ENCODE measurements around the gene ZCCHC7. TPM values are rescaled to one million over a fixed set of nuclear protein-coding genes. Genes with fewer than 3 reads are reported as not detected.

The ZCCHC7 gene
- total and polyA plus RNA-seq, 10 of the 15 experiments (the other 5 are each of a cell fraction or from before 2014, with no cell fraction given) = 42.9 to 178 (median 53.3) TPM

DNA sequence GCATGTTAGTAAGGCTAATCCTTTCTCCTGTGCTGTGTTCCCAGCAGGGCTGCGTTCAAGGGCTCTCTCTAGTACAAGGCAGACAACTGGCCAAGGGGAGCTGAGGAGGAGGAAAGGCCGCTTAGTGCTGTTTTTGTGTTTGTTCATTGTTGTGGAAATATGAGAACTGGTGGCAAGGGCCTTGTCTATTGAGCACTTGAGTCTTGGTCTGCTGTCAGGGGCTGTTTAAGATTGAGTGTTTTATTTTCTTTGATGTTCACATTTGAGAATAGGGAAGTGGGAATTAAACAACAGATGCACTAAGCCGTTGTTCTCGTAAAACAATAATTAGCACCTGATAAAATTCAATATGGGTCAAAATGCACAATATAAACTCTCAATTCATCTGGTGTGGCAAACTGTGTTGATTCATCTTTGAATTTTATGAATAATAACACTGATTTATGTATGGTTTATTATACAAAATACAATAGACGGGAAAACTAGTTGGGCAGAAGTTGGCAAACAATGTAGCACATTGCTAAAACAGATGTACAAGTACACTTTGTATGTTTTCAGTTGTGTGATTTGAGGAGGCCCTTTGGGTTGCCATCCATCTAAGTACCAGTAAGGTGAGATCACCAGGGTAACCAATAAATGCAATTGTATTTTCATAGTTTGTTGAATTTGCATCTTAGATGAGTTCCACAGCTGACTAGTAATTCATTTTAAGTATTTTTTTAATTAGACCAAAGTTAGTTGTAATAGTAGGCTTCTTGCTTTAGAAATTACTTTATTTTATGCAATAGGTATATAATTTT, 204.5 kb downstream of the ZCCHC7 start (continued):
- TF ChIP-seq HDAC2 (IDR thresholded peaks at IDR 0.05) = no peak
- peak; percentile 11 for TF ChIP-seq MEF2B (IDR thresholded peaks at IDR 0.05; ENCODE audit: partially characterized antibody, poor library complexity, severe bottlenecking)
- 0 out of 4 replicates have a peak, but pooled peaks of 1 of the 2 experiments have one; percentile 2 for TF ChIP-seq ETV6 (conservative IDR thresholded peaks at IDR 0.05 in 1 of 2, IDR thresholded peaks at IDR 0.05 in 1 of 2; ENCODE audit: borderline replicate concordance in 1 of 2, low read depth in 1 of 2)
- TF ChIP-seq MYC (IDR thresholded peaks at IDR 0.05; ENCODE audit: insufficient read depth, insufficient read length, insufficient replicate concordance, low read length, severe bottlenecking) = no peak
- peak; percentile 50; the same call in 1 of the 2 replicates for TF ChIP-seq PML (IDR thresholded peaks at IDR 0.05; ENCODE audit: low read length)

DNA sequence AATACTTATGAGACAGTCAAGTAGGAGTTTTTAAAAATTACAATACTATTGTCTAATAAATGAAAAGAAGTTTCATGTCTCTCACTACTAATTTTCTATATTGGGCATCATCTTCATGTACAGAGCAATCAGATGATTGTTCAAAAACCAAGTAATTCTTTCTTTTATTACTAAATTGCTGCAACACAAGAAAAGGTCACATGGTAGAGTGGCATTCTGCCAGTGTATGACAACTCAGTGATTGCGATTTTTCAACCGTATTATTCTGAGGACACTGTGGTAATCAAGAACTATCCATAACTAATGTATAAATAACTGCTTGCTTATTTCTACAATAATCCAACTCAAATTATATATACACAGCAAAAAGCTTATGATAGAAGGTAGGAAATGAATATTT, 205.4 kb downstream of the ZCCHC7 start:
- CTCF ChIA-PET = interaction anchor here (1.8 to 8.1 kb wide), 5 partner anchors 11 to 329 kb away, joined by 6 to 60 read pairs (median 32); no protein-coding TSS in a partner anchor
- TF ChIP-seq, protein P1, sequence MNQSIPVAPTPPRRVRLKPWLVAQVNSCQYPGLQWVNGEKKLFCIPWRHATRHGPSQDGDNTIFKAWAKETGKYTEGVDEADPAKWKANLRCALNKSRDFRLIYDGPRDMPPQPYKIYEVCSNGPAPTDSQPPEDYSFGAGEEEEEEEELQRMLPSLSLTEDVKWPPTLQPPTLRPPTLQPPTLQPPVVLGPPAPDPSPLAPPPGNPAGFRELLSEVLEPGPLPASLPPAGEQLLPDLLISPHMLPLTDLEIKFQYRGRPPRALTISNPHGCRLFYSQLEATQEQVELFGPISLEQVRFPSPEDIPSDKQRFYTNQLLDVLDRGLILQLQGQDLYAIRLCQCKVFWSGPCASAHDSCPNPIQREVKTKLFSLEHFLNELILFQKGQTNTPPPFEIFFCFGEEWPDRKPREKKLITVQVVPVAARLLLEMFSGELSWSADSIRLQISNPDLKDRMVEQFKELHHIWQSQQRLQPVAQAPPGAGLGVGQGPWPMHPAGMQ (IDR thresholded peaks at IDR 0.05; ENCODE audit: borderline replicate concordance) = no peak
- TF ChIP-seq ZNF24 (IDR thresholded peaks at IDR 0.05) = no peak
- TF ChIP-seq RAD51 (IDR thresholded peaks at IDR 0.05) = peak; percentile 72
- no peak overlapping the region for H2AFZ ChIP-seq (ENCODE audit: control insufficient read depth, low read depth, low read length)
- intact Hi-C loops (cut with micrococcal nuclease; ENCODE audit: unreplicated experiment) = loop anchor here (5.0 kb wide), 2 partner anchors 293 to 453 kb away; partner anchors contain the start of gene PAX5
- H3K4me2 ChIP-seq (ENCODE audit: control insufficient read depth, insufficient read depth) = no peak overlapping the region; the same call in 1 of the 2 replicates
- H3K4me1 ChIP-seq (ENCODE audit: control insufficient read depth, insufficient read depth, low read length) = peaks cover 30% of the 10 kb centered on the region
- POLR2A ChIA-PET = interaction anchor here (1.0 to 2.9 kb wide), 4 partner anchors 8 to 27 kb away, joined by 3 to 9 read pairs (median 6); no protein-coding TSS in a partner anchor
- no TSS peak for BruUV-seq (replicated peaks)
- H3K27ac ChIP-seq (ENCODE audit: control insufficient read depth, insufficient read depth) = peak overlapping the region; percentile 13; the same call in 1 of the 2 replicates
- no peaks in the 10 kb centered on the region for H3K27me3 ChIP-seq (replicated peaks in 1 of 2; ENCODE audit: control insufficient read depth in 2 of 2, insufficient read depth in 2 of 2, low read length in 1 of 2)
- no peak overlapping the region for H3K4me3 ChIP-seq
- RAD21 ChIA-PET (ENCODE audit: unreplicated experiment) = interaction anchor here (0.6 to 5.1 kb wide), 7 partner anchors 11 to 315 kb away, joined by 3 to 31 read pairs (median 5); no protein-coding TSS in a partner anchor
- no peaks in the 10 kb centered on the region for H4K20me1 ChIP-seq (ENCODE audit: control insufficient read depth, insufficient read depth)
- DNase-seq (ENCODE audit: low read depth, low spot score) (no peak), FAIRE-seq (no peak), ATAC-seq (no peak)
- H3K9ac ChIP-seq (ENCODE audit: control insufficient read depth, insufficient read depth, low read length) = no peak overlapping the region
- SMC1A ChIA-PET (ENCODE audit: uncharacterized antibody, unreplicated experiment) = interaction anchor here (0.9 to 5.6 kb wide), 9 partner anchors 8 to 330 kb away, joined by 3 to 44 read pairs (median 5); no protein-coding TSS in a partner anchor
- no peaks in the 10 kb centered on the region for H3K9me3 ChIP-seq (replicated peaks; ENCODE audit: control insufficient read depth, insufficient read depth, low read length)
- in situ Hi-C loops (cut with MboI) = no loop called here
- H3K79me2 ChIP-seq (ENCODE audit: control insufficient read depth, insufficient read depth, low read length) = peaks cover 9% of the 10 kb centered on the region
- no peaks in the 10 kb centered on the region; a peak in 2 of 4 replicates for H3K36me3 ChIP-seq (ENCODE audit: control insufficient read depth in 2 of 2, insufficient read depth in 2 of 2, low read length in 1 of 2)
- 8% methylated on average over 2 of the region's 2 CpGs for WGBS (ENCODE audit: insufficient coverage, insufficient replicate concordance, low lambda C conversion rate, missing lambda C conversion rate)

All from GM12878 (cell line).